ENCODE results near the gene RIC8A. TPM values are rescaled to one million over a fixed set of nuclear protein-coding genes. Genes with fewer than 3 reads are reported as not detected.

The RIC8A gene
- total RNA-seq, 2 donors from 2014 or later, result 68.0 to 101 TPM

DNA sequence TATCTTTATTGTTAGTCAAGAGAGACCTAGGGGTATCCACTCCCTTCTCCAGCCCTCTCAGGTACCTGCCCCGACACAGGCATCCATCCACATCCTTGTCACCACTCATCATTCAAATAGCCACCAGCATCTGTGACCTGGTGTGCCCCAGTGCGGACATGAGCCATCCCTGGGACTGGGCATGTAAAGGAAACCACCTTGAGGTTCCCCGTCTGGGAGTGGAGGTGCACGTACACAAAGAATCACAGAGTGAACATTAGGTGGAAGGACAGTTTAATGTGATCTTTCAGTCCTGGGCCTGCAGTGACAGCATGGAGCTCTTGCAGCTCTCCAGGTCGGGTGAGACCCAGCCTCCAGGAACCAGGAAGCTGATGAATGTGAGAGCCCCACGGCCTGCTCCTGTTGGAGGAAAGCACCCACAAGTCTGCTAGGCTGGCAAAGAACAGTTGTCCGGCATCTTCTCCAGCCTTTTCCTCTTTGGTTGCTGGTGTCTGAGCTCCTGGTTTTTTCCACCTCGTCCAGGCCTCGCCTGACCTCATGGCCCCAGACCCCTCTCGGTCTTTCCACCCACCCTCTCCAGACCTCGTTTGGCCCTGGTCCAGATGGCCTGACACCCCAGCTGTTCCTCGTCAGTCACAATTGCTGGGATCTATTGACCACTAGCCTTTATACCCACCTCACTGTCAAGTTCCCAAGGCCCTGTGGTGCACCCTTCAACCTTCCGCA, 45.8 kb downstream of the RIC8A start:
- no peaks in the 10 kb centered on the region for H3K27me3 ChIP-seq
- H3K36me3 ChIP-seq, result peaks cover 48% of the 10 kb centered on the region
- no peak for DNase-seq (ENCODE audit: low spot score)

DNA sequence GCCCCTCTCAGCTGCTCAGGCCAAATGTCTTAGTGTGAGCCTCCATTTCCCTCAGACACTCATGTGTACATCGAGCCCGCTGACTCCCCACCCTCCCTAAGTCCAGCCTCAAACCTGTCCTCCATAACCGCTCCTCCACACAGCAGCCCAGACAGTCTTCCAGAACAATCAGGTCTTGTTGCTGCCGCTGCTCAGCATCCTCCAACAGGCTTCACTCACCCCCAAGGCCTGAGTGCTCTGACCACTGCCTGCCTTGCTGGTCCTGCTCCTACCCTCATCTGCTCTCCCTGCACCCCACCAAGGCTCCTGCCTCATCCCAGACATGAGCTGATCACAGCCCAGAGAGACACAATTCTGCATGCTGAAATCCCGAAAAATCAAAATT, 46.4 kb downstream of the RIC8A start:
- no peak for DNase-seq (ENCODE audit: low spot score)
- no peaks in the 10 kb centered on the region for H3K9me3 ChIP-seq
- peaks cover 43% of the 10 kb centered on the region for H3K36me3 ChIP-seq
- H3K27ac ChIP-seq, result no peak overlapping the region
- no peaks in the 10 kb centered on the region for H3K27me3 ChIP-seq
- H3K4me1 ChIP-seq, result no peaks in the 10 kb centered on the region
- TF ChIP-seq, protein P1, sequence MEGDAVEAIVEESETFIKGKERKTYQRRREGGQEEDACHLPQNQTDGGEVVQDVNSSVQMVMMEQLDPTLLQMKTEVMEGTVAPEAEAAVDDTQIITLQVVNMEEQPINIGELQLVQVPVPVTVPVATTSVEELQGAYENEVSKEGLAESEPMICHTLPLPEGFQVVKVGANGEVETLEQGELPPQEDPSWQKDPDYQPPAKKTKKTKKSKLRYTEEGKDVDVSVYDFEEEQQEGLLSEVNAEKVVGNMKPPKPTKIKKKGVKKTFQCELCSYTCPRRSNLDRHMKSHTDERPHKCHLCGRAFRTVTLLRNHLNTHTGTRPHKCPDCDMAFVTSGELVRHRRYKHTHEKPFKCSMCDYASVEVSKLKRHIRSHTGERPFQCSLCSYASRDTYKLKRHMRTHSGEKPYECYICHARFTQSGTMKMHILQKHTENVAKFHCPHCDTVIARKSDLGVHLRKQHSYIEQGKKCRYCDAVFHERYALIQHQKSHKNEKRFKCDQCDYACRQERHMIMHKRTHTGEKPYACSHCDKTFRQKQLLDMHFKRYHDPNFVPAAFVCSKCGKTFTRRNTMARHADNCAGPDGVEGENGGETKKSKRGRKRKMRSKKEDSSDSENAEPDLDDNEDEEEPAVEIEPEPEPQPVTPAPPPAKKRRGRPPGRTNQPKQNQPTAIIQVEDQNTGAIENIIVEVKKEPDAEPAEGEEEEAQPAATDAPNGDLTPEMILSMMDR (IDR thresholded peaks at IDR 0.05), result no peak
- no peak overlapping the region for H3K4me3 ChIP-seq

More for the DNA sequence above, 45.8 kb downstream of the RIC8A start:
- Histone ChIP-seq H3K9me3 (no peaks in the 10 kb centered on the region), H3K4me1 (no peaks in the 10 kb centered on the region), H3K27ac (no peak overlapping the region), H3K4me3 (no peak overlapping the region)
- TF ChIP-seq, protein P1 (IDR thresholded peaks at IDR 0.05), result no peak

DNA sequence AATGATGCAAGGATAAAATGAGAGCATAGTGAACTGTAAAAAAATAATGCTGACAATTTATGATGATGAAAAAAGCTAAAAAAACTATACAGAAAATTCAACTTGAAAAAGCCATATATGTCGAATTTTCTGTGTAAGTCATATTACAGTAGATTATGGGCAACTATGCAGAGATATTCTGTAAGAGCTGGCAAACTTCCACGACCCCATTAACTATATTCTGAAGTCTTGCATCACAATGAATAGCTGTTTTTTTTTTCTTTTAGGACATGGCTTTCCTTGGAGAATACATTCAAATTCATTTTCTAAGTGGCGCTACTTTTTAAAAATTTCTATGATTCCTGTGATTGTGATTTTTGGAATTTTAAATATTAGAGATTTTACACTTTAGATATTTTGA, 47.7 kb downstream of the RIC8A start:
- no peak overlapping the region for H3K27ac ChIP-seq
- no peaks in the 10 kb centered on the region for H3K4me1 ChIP-seq
- no peaks in the 10 kb centered on the region for H3K27me3 ChIP-seq
- TF ChIP-seq, protein P1 (IDR thresholded peaks at IDR 0.05), result no peak
- H3K4me3 ChIP-seq, result no peak overlapping the region
- H3K9me3 ChIP-seq, result no peaks in the 10 kb centered on the region
- H3K36me3 ChIP-seq, result peaks cover 33% of the 10 kb centered on the region
- DNase-seq (ENCODE audit: low spot score), result no peak

- no peaks in the 10 kb centered on the region for H3K4me1 ChIP-seq
- TF ChIP-seq, protein P1 (IDR thresholded peaks at IDR 0.05), result no peak
- H3K27me3 ChIP-seq, result no peaks in the 10 kb centered on the region
- no peak overlapping the region for H3K27ac ChIP-seq
- H3K4me3 ChIP-seq, result no peak overlapping the region
- H3K36me3 ChIP-seq, result peaks cover 27% of the 10 kb centered on the region
- DNase-seq (ENCODE audit: low spot score), result no peak
- no peaks in the 10 kb centered on the region for H3K9me3 ChIP-seq
These were observed 48.3 kb downstream of the RIC8A start for GRCh38 chr11:255816-256215.

GRCh38 chr11:256952-257737, 49.6 kb downstream of the RIC8A start:
- Histone ChIP-seq H3K4me3 (no peak overlapping the region), H3K27me3 (no peaks in the 10 kb centered on the region), H3K36me3 (peaks cover 13% of the 10 kb centered on the region), H3K9me3 (no peaks in the 10 kb centered on the region), H3K4me1 (no peaks in the 10 kb centered on the region), H3K27ac (no peak overlapping the region)
- TF ChIP-seq, protein P1 (IDR thresholded peaks at IDR 0.05), result no peak
- no peak for DNase-seq (ENCODE audit: low spot score)

Data from right atrium auricular region (tissue), 2 donors.